HepG2 (cell line): Measurements from ENCODE around the gene CTNNA3.

ENCODE experiments used
- BRCA1 ChIP-seq: sonication (generic); formaldehyde crosslinking; IDR thresholded peaks from 2 replicates; pipeline ENCODE4 v1.4.0; 2020; ENCODE audit warnings: missing genetic modification reagents
- HHEX ChIP-seq: IDR thresholded peaks from 2 replicates; pipeline ENCODE4 v1.6.1; 2016; ENCODE audit warnings: control low read depth
- POLR2A ChIP-seq, 2 experiments: IDR thresholded peaks; 2 replicates each; pipeline ENCODE4 v1.6.1; 2011; ENCODE audit warnings: low read depth in 2 of 2, low read length in 2 of 2, mild to moderate bottlenecking in 1 of 2, moderate library complexity in 1 of 2; ENCODE audit not compliant: insufficient read depth in 1 of 2
- POLR2AphosphoS5 ChIP-seq: IDR thresholded peaks from 2 replicates; pipeline ENCODE4 v1.6.1; 2012; ENCODE audit warnings: low read depth, low read length
- TF ChIP-seq, protein P1 (sequence below): sonication (generic); formaldehyde crosslinking; IDR thresholded peaks from 2 replicates; pipeline ENCODE4 v1.5.1; 2020; ENCODE audit warnings: missing genetic modification reagents, mild to moderate bottlenecking, borderline replicate concordance
- TF ChIP-seq, protein P2 (sequence below): sonication (generic); formaldehyde crosslinking; IDR thresholded peaks from 2 replicates; pipeline ENCODE4 v1.5.0; 2020; ENCODE audit warnings: mild to moderate bottlenecking, missing genetic modification reagents, moderate library complexity
- TF ChIP-seq, protein P3 (sequence below): sonication (generic); formaldehyde crosslinking; IDR thresholded peaks from 2 replicates; pipeline ENCODE4 v1.4.0; 2020; ENCODE audit warnings: missing genetic modification reagents

DNA sequence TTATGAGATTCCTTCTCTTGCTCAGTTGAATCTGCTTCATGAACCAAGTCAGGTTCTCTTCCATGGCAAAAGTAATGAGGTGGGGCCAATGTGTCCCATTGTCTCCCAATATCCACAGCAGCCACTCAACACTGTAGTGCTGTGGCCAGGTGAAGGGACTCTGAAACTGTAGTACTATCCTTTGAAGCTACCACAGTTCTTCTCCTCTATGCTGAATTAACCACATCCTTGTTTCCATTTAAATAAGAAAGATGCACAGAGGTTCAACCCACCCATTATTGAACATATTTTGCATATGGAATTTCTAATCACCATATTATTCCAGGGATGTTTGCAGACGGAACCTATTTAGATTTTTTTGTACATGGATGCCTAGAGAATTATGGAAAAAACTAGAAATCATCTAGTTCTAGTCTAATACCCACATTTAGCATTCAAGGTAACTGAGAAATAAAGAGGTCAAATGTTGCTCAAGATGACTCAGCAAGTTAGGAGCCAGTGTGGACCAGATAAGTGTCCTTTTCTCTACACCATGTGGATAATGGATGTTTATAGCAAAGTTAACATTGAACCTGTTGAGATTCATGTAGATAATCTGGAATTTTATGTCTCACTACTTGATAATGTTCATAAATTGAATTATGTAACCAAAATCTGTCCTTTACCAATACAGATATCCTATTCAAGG is 705.7 kb downstream of the CTNNA3 start:
- TF ChIP-seq POLR2A (IDR thresholded peaks at IDR 0.05; ENCODE audit: insufficient read depth in 1 of 2, low read depth in 2 of 2, low read length in 2 of 2) (no peak), POLR2AphosphoS5 (no peak), BRCA1 (CRISPR knock-in tag) (no peak), HHEX (CRISPR knock-in tag) (no peak)
- TF ChIP-seq, protein P1, sequence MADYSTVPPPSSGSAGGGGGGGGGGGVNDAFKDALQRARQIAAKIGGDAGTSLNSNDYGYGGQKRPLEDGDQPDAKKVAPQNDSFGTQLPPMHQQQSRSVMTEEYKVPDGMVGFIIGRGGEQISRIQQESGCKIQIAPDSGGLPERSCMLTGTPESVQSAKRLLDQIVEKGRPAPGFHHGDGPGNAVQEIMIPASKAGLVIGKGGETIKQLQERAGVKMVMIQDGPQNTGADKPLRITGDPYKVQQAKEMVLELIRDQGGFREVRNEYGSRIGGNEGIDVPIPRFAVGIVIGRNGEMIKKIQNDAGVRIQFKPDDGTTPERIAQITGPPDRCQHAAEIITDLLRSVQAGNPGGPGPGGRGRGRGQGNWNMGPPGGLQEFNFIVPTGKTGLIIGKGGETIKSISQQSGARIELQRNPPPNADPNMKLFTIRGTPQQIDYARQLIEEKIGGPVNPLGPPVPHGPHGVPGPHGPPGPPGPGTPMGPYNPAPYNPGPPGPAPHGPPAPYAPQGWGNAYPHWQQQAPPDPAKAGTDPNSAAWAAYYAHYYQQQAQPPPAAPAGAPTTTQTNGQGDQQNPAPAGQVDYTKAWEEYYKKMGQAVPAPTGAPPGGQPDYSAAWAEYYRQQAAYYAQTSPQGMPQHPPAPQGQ = no peak
- TF ChIP-seq, protein P2, sequence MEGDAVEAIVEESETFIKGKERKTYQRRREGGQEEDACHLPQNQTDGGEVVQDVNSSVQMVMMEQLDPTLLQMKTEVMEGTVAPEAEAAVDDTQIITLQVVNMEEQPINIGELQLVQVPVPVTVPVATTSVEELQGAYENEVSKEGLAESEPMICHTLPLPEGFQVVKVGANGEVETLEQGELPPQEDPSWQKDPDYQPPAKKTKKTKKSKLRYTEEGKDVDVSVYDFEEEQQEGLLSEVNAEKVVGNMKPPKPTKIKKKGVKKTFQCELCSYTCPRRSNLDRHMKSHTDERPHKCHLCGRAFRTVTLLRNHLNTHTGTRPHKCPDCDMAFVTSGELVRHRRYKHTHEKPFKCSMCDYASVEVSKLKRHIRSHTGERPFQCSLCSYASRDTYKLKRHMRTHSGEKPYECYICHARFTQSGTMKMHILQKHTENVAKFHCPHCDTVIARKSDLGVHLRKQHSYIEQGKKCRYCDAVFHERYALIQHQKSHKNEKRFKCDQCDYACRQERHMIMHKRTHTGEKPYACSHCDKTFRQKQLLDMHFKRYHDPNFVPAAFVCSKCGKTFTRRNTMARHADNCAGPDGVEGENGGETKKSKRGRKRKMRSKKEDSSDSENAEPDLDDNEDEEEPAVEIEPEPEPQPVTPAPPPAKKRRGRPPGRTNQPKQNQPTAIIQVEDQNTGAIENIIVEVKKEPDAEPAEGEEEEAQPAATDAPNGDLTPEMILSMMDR (CRISPR knock-in tag) = no peak
- TF ChIP-seq, protein P3, sequence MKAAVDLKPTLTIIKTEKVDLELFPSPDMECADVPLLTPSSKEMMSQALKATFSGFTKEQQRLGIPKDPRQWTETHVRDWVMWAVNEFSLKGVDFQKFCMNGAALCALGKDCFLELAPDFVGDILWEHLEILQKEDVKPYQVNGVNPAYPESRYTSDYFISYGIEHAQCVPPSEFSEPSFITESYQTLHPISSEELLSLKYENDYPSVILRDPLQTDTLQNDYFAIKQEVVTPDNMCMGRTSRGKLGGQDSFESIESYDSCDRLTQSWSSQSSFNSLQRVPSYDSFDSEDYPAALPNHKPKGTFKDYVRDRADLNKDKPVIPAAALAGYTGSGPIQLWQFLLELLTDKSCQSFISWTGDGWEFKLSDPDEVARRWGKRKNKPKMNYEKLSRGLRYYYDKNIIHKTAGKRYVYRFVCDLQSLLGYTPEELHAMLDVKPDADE (CRISPR knock-in tag) = no peak
